Inflammatory macrophage (primary cell): ENCODE data around the gene GPR173.

Experiments used
- DNase-seq, 2 donors: peaks; one replicate each; pipeline ENCODE4 v3.0.0-alpha.2; 2020 to 2022
- total RNA-seq, 18 experiments: gene quantifications; one replicate each; lab custom pipeline; 2026; ENCODE audit warnings: mixed read lengths in 6 of 18, inconsistent platforms in 2 of 18; lab: John Stamatoyannopoulos, UW

Gene GPR173
- 0 to 0.13 (median 0) reads per million in 18 experiments for total RNA-seq

GRCh38 chrX:53048169-53049126 is at the start of gene GPR173:
GPR173 (plus strand) TSS chrX:53048789; CDS start chrX:53076622, 27,833 bp downstream.
- DNase-seq: no peak

- no peak for DNase-seq
Observed at GRCh38 chrX:53000447-53001135, 48.0 kb upstream of the GPR173 start.

- DNase-seq: no peak
Observed at GRCh38 chrX:53001958-53002357, 46.6 kb upstream of the GPR173 start.

- DNase-seq: no peak
Observed at GRCh38 chrX:53003111-53003510, 45.5 kb upstream of the GPR173 start.

- no peak for DNase-seq
Observed at GRCh38 chrX:53004038-53004437, 44.6 kb upstream of the GPR173 start.

GRCh38 chrX:53004811-53005210 is 43.8 kb upstream of the GPR173 start:
- DNase-seq: no peak

- DNase-seq: peak; percentile 6 to 12
Observed at GRCh38 chrX:53005327-53005726, 43.3 kb upstream of the GPR173 start.

GRCh38 chrX:53009032-53009431 is 39.6 kb upstream of the GPR173 start:
- no peak for DNase-seq

GRCh38 chrX:53013291-53013690 is 35.3 kb upstream of the GPR173 start:
- no peak for DNase-seq

GRCh38 chrX:53018627-53019026 is 30.0 kb upstream of the GPR173 start:
- no peak for DNase-seq

- no peak for DNase-seq
Observed at GRCh38 chrX:53022381-53022780, 26.2 kb upstream of the GPR173 start.

- no peak for DNase-seq
Observed at GRCh38 chrX:53028678-53029077, 19.9 kb upstream of the GPR173 start.

GRCh38 chrX:53031380-53031779 is 17.2 kb upstream of the GPR173 start:
- no peak for DNase-seq

- no peak for DNase-seq
Observed at GRCh38 chrX:53036149-53036548, 12.4 kb upstream of the GPR173 start.

- DNase-seq: no peak
Observed at GRCh38 chrX:53039236-53039635, 9.4 kb upstream of the GPR173 start.

GRCh38 chrX:53044995-53045394 is 3.6 kb upstream of the GPR173 start:
- DNase-seq: no peak

- DNase-seq: no peak
Observed at GRCh38 chrX:53047228-53047627, 1.4 kb upstream of the GPR173 start.

GRCh38 chrX:53049127-53049517 is 533 bp downstream of the GPR173 start:
- DNase-seq: no peak

- no peak for DNase-seq
Observed at GRCh38 chrX:53050841-53051240, 2.3 kb downstream of the GPR173 start.

- DNase-seq: no peak
Observed at GRCh38 chrX:53055244-53055849, 6.8 kb downstream of the GPR173 start.

- no peak for DNase-seq
Observed at GRCh38 chrX:53056292-53056691, 7.7 kb downstream of the GPR173 start.

- DNase-seq: no peak
Observed at GRCh38 chrX:53065104-53065503, 16.5 kb downstream of the GPR173 start.

GRCh38 chrX:53071064-53071463 is 22.5 kb downstream of the GPR173 start:
- no peak for DNase-seq
